IMR-90 (cell line): ENCODE data around the gene VPREB3. TPM values are rescaled to one million over a fixed set of nuclear protein-coding genes. Genes with fewer than 3 reads are reported as not detected.

Source experiments
- ATAC-seq: fragments of 200-7000 bp; cut with Tn5 transposase; 2 replicates; pipeline ENCODE4 v1.9.1; 2020; ENCODE audit warnings: low read depth, mild to moderate bottlenecking, moderate library complexity
- BruUV-seq: library from RNA; stranded (reverse); fragments of 400-500 nt; replicated peaks from 2 replicates; lab custom pipeline; 2021; lab: Mats Ljungman, UMichigan
- CTCF ChIA-PET: fragments of 300-600 bp; formaldehyde crosslinking; extraction: SDS; loops from one replicate; lab custom pipeline; 2021; ENCODE audit warnings: antibody characterized with exemption; lab: Yijun Ruan, JAX
- POLR2A ChIA-PET: fragments of 300-600 bp; sonication (Branson Sonifier 250); formaldehyde crosslinking; loops from one replicate; lab custom pipeline; 2022; ENCODE audit warnings: antibody characterized with exemption; ENCODE audit not compliant: unreplicated experiment; lab: Charles Lee
- DNase-seq: peaks from one replicate; pipeline ENCODE4 v3.0.0; 2013
- H2AFZ ChIP-seq: replicated peaks from 2 replicates; pipeline ENCODE3; 2013; ENCODE audit warnings: low read length, mild to moderate bottlenecking; ENCODE audit not compliant: poor library complexity
- H2AK5ac ChIP-seq: 2 replicates; pipeline ENCODE4 v1.6.1; 2013; ENCODE audit warnings: low read depth, low read length, inconsistent platforms
- H2AK9ac ChIP-seq: replicated peaks from 2 replicates; pipeline ENCODE3; 2013; ENCODE audit warnings: mild to moderate bottlenecking, low read depth, low read length, moderate library complexity; ENCODE audit not compliant: poor library complexity
- H2BK120ac ChIP-seq: 2 replicates; pipeline ENCODE4 v1.6.1; 2013; ENCODE audit warnings: low read depth, low read length, inconsistent platforms
- H2BK15ac ChIP-seq: 3 replicates; pipeline ENCODE4 v1.6.1; 2013; ENCODE audit warnings: low read depth, low read length, inconsistent platforms
- H2BK20ac ChIP-seq: 2 replicates; pipeline ENCODE4 v1.6.1; 2013; ENCODE audit warnings: low read depth, mild to moderate bottlenecking, inconsistent platforms, low read length, moderate library complexity
- H2BK5ac ChIP-seq: 2 replicates; pipeline ENCODE4 v1.6.1; 2013; ENCODE audit warnings: mild to moderate bottlenecking, low read depth, low read length, inconsistent platforms; ENCODE audit not compliant: poor library complexity, severe bottlenecking
- H3K14ac ChIP-seq: replicated peaks from 2 replicates; pipeline ENCODE4 v1.6.1; 2013; ENCODE audit warnings: low read depth, low read length, inconsistent platforms
- H3K18ac ChIP-seq: 2 replicates; pipeline ENCODE4 v1.6.1; 2013; ENCODE audit warnings: low read depth, low read length, control low read depth
- H3K23ac ChIP-seq: 2 replicates; pipeline ENCODE4 v1.6.1; 2013; ENCODE audit warnings: low read depth, low read length, inconsistent platforms
- H3K27ac ChIP-seq: 2 replicates; pipeline ENCODE4 v1.5.1; 2013; ENCODE audit warnings: mild to moderate bottlenecking, control low read depth, low read length; ENCODE audit not compliant: insufficient read depth
- H3K27me3 ChIP-seq: 2 replicates; pipeline ENCODE4 v1.6.1; 2013; ENCODE audit warnings: low read length; ENCODE audit not compliant: control insufficient read depth, insufficient read depth
- H3K36me3 ChIP-seq: 2 replicates; pipeline ENCODE4 v1.6.1; 2013; ENCODE audit warnings: low read length, mixed read lengths; ENCODE audit not compliant: control insufficient read depth, insufficient read depth
- H3K4ac ChIP-seq: 2 replicates; pipeline ENCODE4 v1.6.1; 2013; ENCODE audit warnings: low read depth, low read length, inconsistent platforms
- H3K4me1 ChIP-seq: 2 replicates; pipeline ENCODE4 v1.6.1; 2013; ENCODE audit warnings: low read length, mixed read lengths; ENCODE audit not compliant: control insufficient read depth, insufficient read depth
- H3K4me2 ChIP-seq: 2 replicates; pipeline ENCODE4 v1.6.1; 2013; ENCODE audit warnings: low read depth, mild to moderate bottlenecking, control low read depth, low read length, moderate library complexity
- H3K4me3 ChIP-seq: 2 replicates; pipeline ENCODE4 v1.5.1; 2013; ENCODE audit warnings: low read depth, mild to moderate bottlenecking, control low read depth, low read length, moderate library complexity; ENCODE audit not compliant: insufficient read depth
- H3K56ac ChIP-seq: 2 replicates; pipeline ENCODE4 v1.6.1; 2013; ENCODE audit warnings: low read length, inconsistent platforms; ENCODE audit not compliant: insufficient read depth; ENCODE audit errors: extremely low read depth
- H3K79me1 ChIP-seq, 2 experiments: 2 replicates each; pipeline ENCODE4 v1.6.1; 2013; ENCODE audit warnings: low read length in 2 of 2, inconsistent platforms in 1 of 2, low read depth in 1 of 2
- H3K9ac ChIP-seq: 2 replicates; pipeline ENCODE4 v1.6.1; 2013; ENCODE audit warnings: low read depth, low read length, control low read depth
- H3K9me1 ChIP-seq: 2 replicates; pipeline ENCODE4 v1.6.1; 2013; ENCODE audit warnings: low read length, inconsistent platforms; ENCODE audit not compliant: insufficient read depth
- H3K9me3 ChIP-seq: 2 replicates; pipeline ENCODE4 v1.6.1; 2013; ENCODE audit warnings: low read length; ENCODE audit not compliant: control insufficient read depth, insufficient read depth
- H4K20me1 ChIP-seq: 2 replicates; pipeline ENCODE4 v1.6.1; 2013; ENCODE audit warnings: low read length, inconsistent platforms; ENCODE audit not compliant: insufficient read depth
- H4K5ac ChIP-seq: 2 replicates; pipeline ENCODE4 v1.6.1; 2013; ENCODE audit warnings: mild to moderate bottlenecking, low read depth, low read length, control low read depth
- H4K8ac ChIP-seq, 2 experiments: 2 replicates each; pipeline ENCODE4 v1.6.1; 2013; ENCODE audit warnings: low read depth in 2 of 2, low read length in 2 of 2, control low read depth in 1 of 2, inconsistent platforms in 1 of 2
- H4K91ac ChIP-seq: 2 replicates; pipeline ENCODE4 v1.6.1; 2013; ENCODE audit warnings: low read depth, low read length, inconsistent platforms; ENCODE audit not compliant: insufficient read depth
- BHLHE40 ChIP-seq: fragments of 150-350 bp; IDR thresholded peaks from 2 replicates; pipeline ENCODE4 v1.6.1; 2016; ENCODE audit warnings: mild to moderate bottlenecking, low read depth, low read length
- CHD1 ChIP-seq: IDR thresholded peaks from 2 replicates; pipeline ENCODE4 v1.6.1; 2012; ENCODE audit warnings: low read depth, low read length, improper control_type of control experiment
- CTCF ChIP-seq: conservative IDR thresholded peaks from 2 replicates; pipeline ENCODE4 v1.5.1; 2012; ENCODE audit warnings: mild to moderate bottlenecking, low read depth, low read length, improper control_type of control experiment
- FOS ChIP-seq: fragments of 150-350 bp; IDR thresholded peaks from 2 replicates; pipeline ENCODE4 v1.6.1; 2016; ENCODE audit warnings: low read depth, low read length
- MXI1 ChIP-seq: IDR thresholded peaks from 2 replicates; pipeline ENCODE4 v1.6.1; 2012; ENCODE audit warnings: low read depth, mild to moderate bottlenecking, low read length, moderate library complexity, borderline replicate concordance
- POLR2A ChIP-seq: IDR thresholded peaks from 2 replicates; pipeline ENCODE4 v1.6.1; 2012; ENCODE audit warnings: mild to moderate bottlenecking, low read depth, low read length
- RFX5 ChIP-seq: IDR thresholded peaks from 2 replicates; pipeline ENCODE4 v1.8.0; 2012; ENCODE audit warnings: low read depth, mild to moderate bottlenecking, low read length, moderate library complexity
- SMC3 ChIP-seq: fragments of 150-350 bp; IDR thresholded peaks from 2 replicates; pipeline ENCODE4 v1.6.1; 2016; ENCODE audit warnings: low read depth, mild to moderate bottlenecking, antibody characterized with exemption, low read length, moderate library complexity
- USF2 ChIP-seq: fragments of 150-350 bp; IDR thresholded peaks from 2 replicates; pipeline ENCODE4 v1.6.1; 2017; ENCODE audit warnings: mild to moderate bottlenecking, antibody characterized with exemption, low read length, low read depth
- WGBS, 2 experiments: methylation state at CpG; one replicate each; pipeline versions ENCODE4 v1.1.5 to v1.1.7; 2013; ENCODE audit warnings: missing lambda C conversion rate in 2 of 2; ENCODE audit not compliant: insufficient read length in 1 of 2; ENCODE audit errors: extremely low coverage in 2 of 2; 5-methylcytosine and 5-hydroxymethylcytosine counted together
- dilution Hi-C: fragments of 300-500 bp; cut with HindIII; formaldehyde crosslinking; loops from one replicate; pipeline ENCODE4 v1.14.3; 2018; ENCODE audit warnings: low sequenced_read_pairs; ENCODE audit not compliant: unreplicated experiment
- in situ Hi-C: fragments of 300-500 bp; cut with MboI; formaldehyde crosslinking; loops from 3 replicates; pipeline ENCODE4 v1.14.3; 2019; ENCODE audit warnings: low sequenced_read_pairs, inconsistent platforms, mixed read lengths
- intact Hi-C: fragments of 100-400 bp; cut with micrococcal nuclease; formaldehyde crosslinking; loops from 2 replicates; pipeline ENCODE4 v1.10.0; 2022
- polyA plus RNA-seq, 3 experiments: library from polyadenylated mRNA; depleted of rRNA; stranded (reverse); fragments of >200 nt; gene quantifications; 2 replicates each; pipeline ENCODE4 v1.2.3, GENCODE V29; 2012; ENCODE audit warnings: low replicate concordance in 1 of 3
- total RNA-seq: library from RNA; depleted of rRNA; stranded (reverse); fragments of >200 nt; gene quantifications from 2 replicates; pipeline ENCODE4 v1.2.3, GENCODE V29; 2012

Gene VPREB3
- total and polyA plus RNA-seq, 2 of the 4 experiments (the other 2 are of a cell fraction): not detected

- Histone ChIP-seq H3K27ac (no peak overlapping the region), H3K23ac (peak overlapping the region; percentile 17; the same call in 1 of the 2 replicates), H3K4me2 (peak overlapping the region; percentile 54; the same call in 1 of the 2 replicates), H2AK5ac (peak overlapping the region; percentile 29; the same call in 1 of the 2 replicates), H2BK15ac (no peak overlapping the region), H2BK120ac (0 out of 2 replicates have a peak overlapping the region, but pooled peaks have one; percentile 46), H3K4me3 (no peak overlapping the region), H3K18ac (no peak overlapping the region), H2AK9ac (peak overlapping the region; percentile 7), H4K20me1 (no peaks in the 10 kb centered on the region), H3K79me1 (peaks cover 0 to 7% of the 10 kb centered on the region in 2 experiments; a peak in 1 of 4 replicates), H3K4me1 (peaks cover 23% of the 10 kb centered on the region; the same call in 1 of the 2 replicates), H4K5ac (no peak overlapping the region), H3K36me3 (no peaks in the 10 kb centered on the region), H4K8ac (no peak overlapping the region; a peak in 1 of 4 replicates), H3K27me3 (no peaks in the 10 kb centered on the region), H3K56ac (no peak overlapping the region), H3K14ac (no peak overlapping the region), H3K9me1 (peaks cover 12% of the 10 kb centered on the region), H2AFZ (peak overlapping the region; percentile 16), H2BK5ac (no peak overlapping the region), H2BK20ac (no peak overlapping the region), H3K4ac (peak overlapping the region; percentile 48), H3K9me3 (no peaks in the 10 kb centered on the region), H4K91ac (no peak overlapping the region), H3K9ac (no peak overlapping the region)
- ChIA-PET POLR2A (no interaction called here), CTCF (interaction anchor here (1.0 to 1.4 kb wide), 2 partner anchors 10 to 15 kb away, joined by 3 to 4 read pairs; no protein-coding TSS in a partner anchor)
- no peak for TF ChIP-seq FOS
- no peak for TF ChIP-seq BHLHE40
- TF ChIP-seq MXI1: no peak
- no peak for TF ChIP-seq CTCF
- TF ChIP-seq SMC3: no peak
- TF ChIP-seq USF2: no peak
- TF ChIP-seq CHD1: no peak
- no peak for TF ChIP-seq RFX5
- TF ChIP-seq POLR2A: no peak
- dilution Hi-C loops: no loop called here
- intact Hi-C loops: loop anchor here (5.0 to 10.0 kb wide), 2 partner anchors 73 to 180 kb away; no protein-coding TSS in a partner anchor
- no peak for DNase-seq
- WGBS, 2 experiments: 8% methylated on average over 2 of the region's 12 CpGs; no CpG with 5 or more reads in 1 of the 2 experiments
- ATAC-seq: no peak; the same call in 1 of the 2 replicates
- no TSS peak for BruUV-seq
- in situ Hi-C loops: no loop called here
These were observed 20.1 kb upstream of the VPREB3 start for GRCh38 chr22:23774114-23774921.
